CD4-positive, alpha-beta memory T cell (primary cell): ENCODE measurements around the gene LMO4. TPM values are rescaled to one million over a fixed set of nuclear protein-coding genes. Genes with fewer than 3 reads are reported as not detected.

Experiments
- CTCF ChIA-PET: fragments of 350-600 bp; sonication (Branson Sonifier 250); formaldehyde crosslinking; loops from one replicate; lab custom pipeline; 2021; ENCODE audit warnings: inconsistent platforms; ENCODE audit not compliant: partially characterized antibody; lab: Charles Lee
- POLR2A ChIA-PET: fragments of 350-600 bp; sonication (Branson Sonifier 250); formaldehyde crosslinking; loops from one replicate; lab custom pipeline; 2021; ENCODE audit not compliant: partially characterized antibody; lab: Charles Lee
- DNase-seq, 5 donors: peaks; one replicate each; pipeline versions ENCODE4 v3.0.0 to v3.0.0-alpha.2; 2020 to 2022; ENCODE audit warnings: mixed read lengths in 1 of 5
- H3K27ac ChIP-seq: one replicate; pipeline ENCODE4 v1.7.0; 2013; ENCODE audit warnings: low read depth, low read length
- H3K27me3 ChIP-seq: 2 replicates; pipeline ENCODE4 v1.7.0; 2013; ENCODE audit warnings: mild to moderate bottlenecking, low read length, moderate library complexity; ENCODE audit not compliant: insufficient read depth
- H3K36me3 ChIP-seq: 2 replicates; pipeline ENCODE4 v1.7.0; 2013; ENCODE audit warnings: mild to moderate bottlenecking, low read length, moderate library complexity; ENCODE audit not compliant: insufficient read depth
- H3K4me1 ChIP-seq: 2 replicates; pipeline ENCODE4 v1.7.0; 2013; ENCODE audit warnings: mild to moderate bottlenecking, low read length, moderate library complexity; ENCODE audit not compliant: insufficient read depth
- H3K4me3 ChIP-seq, 2 donors: one replicate each; pipeline ENCODE4 v1.7.0; 2013; ENCODE audit warnings: low read length in 2 of 2, mild to moderate bottlenecking in 1 of 2
- H3K9me3 ChIP-seq, 2 donors: one replicate each; pipeline ENCODE4 v1.7.0; 2013; ENCODE audit warnings: low read length in 2 of 2, control low read depth in 1 of 2; ENCODE audit not compliant: control insufficient read depth in 1 of 2
- H3K27ac Mint-ChIP-seq, 7 donors: one replicate each; pipeline ENCODE4 v1.8.0; 2020 to 2021; ENCODE audit warnings: mixed read lengths in 7 of 7, mild to moderate bottlenecking in 6 of 7, inconsistent platforms in 3 of 7, moderate library complexity in 3 of 7
- H3K27me3 Mint-ChIP-seq, 2 donors: one replicate each; pipeline ENCODE4 v1.8.0; 2020 to 2021; ENCODE audit warnings: mixed read lengths in 2 of 2
- H3K36me3 Mint-ChIP-seq, 2 donors: one replicate each; pipeline ENCODE4 v1.8.0; 2020 to 2021; ENCODE audit warnings: mixed read lengths in 2 of 2, inconsistent platforms in 1 of 2, mild to moderate bottlenecking in 1 of 2
- H3K4me1 Mint-ChIP-seq, 4 donors: one replicate each; pipeline ENCODE4 v1.8.0; 2020 to 2021; ENCODE audit warnings: mixed read lengths in 4 of 4, mild to moderate bottlenecking in 1 of 4
- H3K4me3 Mint-ChIP-seq, 8 donors: one replicate each; pipeline ENCODE4 v1.8.0; 2020 to 2021; ENCODE audit warnings: mixed read lengths in 8 of 8, mild to moderate bottlenecking in 7 of 8, moderate library complexity in 6 of 8, inconsistent platforms in 3 of 8
- H3K9me3 Mint-ChIP-seq, 8 donors: one replicate each; pipeline ENCODE4 v1.8.0; 2020 to 2021; ENCODE audit warnings: mixed read lengths in 8 of 8, mild to moderate bottlenecking in 5 of 8, inconsistent platforms in 3 of 8, moderate library complexity in 1 of 8
- intact Hi-C: fragments of 100-400 bp; cut with micrococcal nuclease; formaldehyde crosslinking; loops from one replicate; pipeline ENCODE4 v1.15.1; 2023
- polyA plus RNA-seq, 2 donors: library from polyadenylated mRNA; unstranded; fragments of 300-500 nt; fragmentation: Illumina TruSeq; gene quantifications; one replicate each; pipeline ENCODE4 v1.2.3, GENCODE V29; 2021
- total RNA-seq, 2 experiments: library from RNA; stranded (reverse); gene quantifications; one replicate each; pipeline ENCODE4 v1.2.3, GENCODE V29; 2021

LMO4 gene
- total and polyA plus RNA-seq, 4 experiments from 2014 or later: 19.6 to 25.0 (median 24.8) TPM

- Histone ChIP-seq H3K27me3 (no peaks in the 10 kb centered on the region), H3K27ac (no peak overlapping the region), H3K36me3 (no peaks in the 10 kb centered on the region), H3K4me1 (no peaks in the 10 kb centered on the region), H3K4me3 (no peak overlapping the region), H3K9me3 (no peaks in the 10 kb centered on the region)
- H3K27me3 Mint-ChIP-seq: no peaks in the 10 kb centered on the region
- intact Hi-C loops: no loop called here
- CTCF ChIA-PET: interaction anchor here (0.8 to 0.9 kb wide), 2 partner anchors 30 to 95 kb away, joined by 3 read pairs; no protein-coding TSS in a partner anchor
- H3K36me3 Mint-ChIP-seq: peaks cover 4 to 26% of the 10 kb centered on the region in 2 donors
- DNase-seq: no peak
- no peak overlapping the region for H3K27ac Mint-ChIP-seq
- H3K9me3 Mint-ChIP-seq: peaks cover 0 to 7% (median 0%) of the 10 kb centered on the region in 8 donors
- no peak overlapping the region for H3K4me3 Mint-ChIP-seq
- POLR2A ChIA-PET: no interaction called here
- peaks cover 0 to 2% (median under 1%) of the 10 kb centered on the region in 4 donors for H3K4me1 Mint-ChIP-seq
Observed at GRCh38 chr1:87355894-87356293, 27.2 kb downstream of the LMO4 start.

DNA sequence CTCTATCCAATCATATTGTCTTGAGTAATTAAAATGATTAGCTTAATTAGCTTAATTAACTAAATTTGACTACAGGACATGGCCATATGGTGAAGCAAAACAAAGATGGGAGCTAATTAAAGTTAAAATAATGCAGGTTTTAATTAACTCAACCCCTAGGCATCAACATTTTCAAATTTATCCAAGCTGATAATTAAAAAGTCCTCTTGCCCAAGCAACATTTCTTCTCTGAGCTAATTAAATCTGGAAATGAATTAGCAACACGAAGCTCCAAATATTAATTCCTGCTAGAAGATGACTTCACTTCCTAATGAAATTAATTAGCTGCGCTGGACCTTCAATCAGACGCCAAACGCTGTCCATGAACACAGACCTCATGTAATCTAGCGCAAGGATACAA lies 27.9 kb downstream of the LMO4 start:
- ChIA-PET CTCF (interaction anchor here (0.9 kb wide), 1 partner anchor 30 kb away, joined by 3 read pairs; no protein-coding TSS in a partner anchor), POLR2A (no interaction called here)
- Histone ChIP-seq H3K27me3 (no peaks in the 10 kb centered on the region), H3K4me3 (no peak overlapping the region), H3K27ac (no peak overlapping the region), H3K9me3 (no peaks in the 10 kb centered on the region), H3K4me1 (no peaks in the 10 kb centered on the region), H3K36me3 (no peaks in the 10 kb centered on the region)
- no peak overlapping the region for H3K4me3 Mint-ChIP-seq
- no peak overlapping the region for H3K27ac Mint-ChIP-seq
- DNase-seq: no peak
- H3K4me1 Mint-ChIP-seq: peaks cover 0 to 2% (median 0%) of the 10 kb centered on the region in 4 donors
- no peaks in the 10 kb centered on the region for H3K27me3 Mint-ChIP-seq
- intact Hi-C loops: no loop called here
- peaks cover 0 to 7% (median 0%) of the 10 kb centered on the region in 8 donors for H3K9me3 Mint-ChIP-seq
- peaks cover 4 to 26% of the 10 kb centered on the region in 2 donors for H3K36me3 Mint-ChIP-seq

DNA sequence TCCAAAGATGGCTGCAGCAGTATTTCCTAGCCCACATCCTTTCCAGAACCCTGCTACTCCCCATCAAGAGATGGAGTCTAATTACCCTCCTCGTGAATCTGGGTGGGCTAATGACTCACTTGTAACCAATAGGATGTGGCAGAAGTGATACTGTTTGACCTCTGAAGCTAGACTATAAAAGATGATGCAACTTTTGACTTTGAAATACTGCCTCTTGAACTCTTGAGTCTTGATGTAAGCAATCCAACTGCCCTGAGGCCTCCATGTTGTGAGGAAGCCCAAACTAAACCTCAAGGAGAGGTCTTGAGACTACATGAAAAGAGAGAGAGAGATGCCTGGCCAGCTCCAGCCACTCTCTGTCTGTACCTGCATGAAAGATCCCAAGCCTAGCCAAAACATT lies 29.5 kb downstream of the LMO4 start:
- H3K4me3 Mint-ChIP-seq: no peak overlapping the region
- no peaks in the 10 kb centered on the region for H3K27me3 Mint-ChIP-seq
- no peak overlapping the region for H3K27ac Mint-ChIP-seq
- no peaks in the 10 kb centered on the region for H3K9me3 ChIP-seq
- POLR2A ChIA-PET: no interaction called here
- intact Hi-C loops: no loop called here
- peaks cover 0 to 5% (median 0%) of the 10 kb centered on the region in 4 donors for H3K4me1 Mint-ChIP-seq
- H3K9me3 Mint-ChIP-seq: peaks cover 0 to 7% (median 0%) of the 10 kb centered on the region in 8 donors
- H3K4me3 ChIP-seq: no peak overlapping the region
- H3K36me3 Mint-ChIP-seq: peaks cover 4 to 26% of the 10 kb centered on the region in 2 donors
- no peak overlapping the region for H3K27ac ChIP-seq
- H3K27me3 ChIP-seq: no peaks in the 10 kb centered on the region
- H3K36me3 ChIP-seq: no peaks in the 10 kb centered on the region
- no peak for DNase-seq
- CTCF ChIA-PET: no interaction called here
- no peaks in the 10 kb centered on the region for H3K4me1 ChIP-seq

DNA sequence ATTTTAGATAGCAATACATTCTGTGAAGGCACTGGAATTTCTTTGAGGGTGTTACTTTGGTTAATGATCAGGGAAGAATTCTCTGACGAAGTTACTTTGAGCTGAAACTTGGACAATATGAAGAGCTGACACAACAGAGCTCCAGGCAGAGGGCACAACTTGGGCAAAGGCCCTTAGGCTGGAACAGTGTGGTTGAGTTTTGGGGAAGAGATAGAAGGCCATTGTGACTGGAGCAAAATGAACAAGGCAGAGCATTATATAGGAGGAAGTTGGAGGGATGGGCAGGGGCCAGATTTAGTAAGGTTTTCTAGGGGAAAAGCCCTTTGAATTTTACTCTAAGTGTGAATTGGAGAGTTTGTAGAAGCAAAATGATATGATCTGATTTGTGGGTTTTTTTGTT lies 30.9 kb downstream of the LMO4 start:
- DNase-seq: no peak
- POLR2A ChIA-PET: no interaction called here
- Histone ChIP-seq H3K4me1 (no peaks in the 10 kb centered on the region), H3K27me3 (no peaks in the 10 kb centered on the region), H3K4me3 (no peak overlapping the region), H3K36me3 (no peaks in the 10 kb centered on the region), H3K27ac (no peak overlapping the region), H3K9me3 (no peaks in the 10 kb centered on the region)
- H3K9me3 Mint-ChIP-seq: peaks cover 0 to 5% (median 0%) of the 10 kb centered on the region in 8 donors
- H3K27me3 Mint-ChIP-seq: no peaks in the 10 kb centered on the region
- no peak overlapping the region for H3K27ac Mint-ChIP-seq
- no peak overlapping the region for H3K4me3 Mint-ChIP-seq
- CTCF ChIA-PET: no interaction called here
- intact Hi-C loops: no loop called here
- peaks cover 4 to 27% of the 10 kb centered on the region in 2 donors for H3K36me3 Mint-ChIP-seq
- H3K4me1 Mint-ChIP-seq: peaks cover 0 to 5% (median 0%) of the 10 kb centered on the region in 4 donors

DNA sequence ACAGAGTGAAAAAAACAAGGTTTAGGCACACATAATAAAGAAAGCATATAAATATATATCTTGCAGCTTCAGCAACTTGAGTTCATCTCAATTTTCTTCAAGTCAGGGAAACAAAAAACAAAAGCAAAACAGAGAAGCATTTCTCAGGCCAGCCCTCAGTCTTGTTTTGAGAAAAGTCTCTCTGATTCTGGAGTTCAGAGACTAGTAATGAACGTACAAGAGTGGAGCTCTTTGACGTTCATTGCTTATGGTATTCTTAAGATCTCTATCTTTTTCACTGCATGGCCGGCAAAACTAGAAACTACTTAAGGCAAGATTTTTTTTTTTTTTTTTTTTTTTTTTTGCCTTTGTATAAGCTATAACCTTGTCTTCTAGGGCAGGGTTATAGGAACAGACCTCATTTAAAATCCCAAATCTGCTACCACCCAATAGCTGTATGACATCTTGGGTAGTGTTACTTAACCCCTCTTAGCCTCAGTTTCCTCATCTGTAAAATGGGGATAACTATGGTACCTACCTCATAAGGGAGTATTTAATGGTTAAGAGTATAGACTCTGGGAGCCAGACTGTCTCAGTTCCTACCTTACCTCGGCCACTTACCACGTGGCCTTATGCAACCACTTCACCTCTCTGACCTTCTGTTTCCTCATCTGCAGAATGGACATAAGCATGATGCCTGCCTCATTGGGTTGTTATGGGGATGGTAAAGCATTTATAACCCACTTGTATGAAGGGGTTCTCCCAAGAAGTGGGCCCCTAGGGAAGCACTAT lies 33.6 kb downstream of the LMO4 start:
- H3K36me3 Mint-ChIP-seq: peaks cover 2 to 32% of the 10 kb centered on the region in 2 donors
- no peak overlapping the region for H3K4me3 ChIP-seq
- H3K27me3 Mint-ChIP-seq: no peaks in the 10 kb centered on the region
- H3K4me3 Mint-ChIP-seq: no peak overlapping the region
- POLR2A ChIA-PET: no interaction called here
- H3K9me3 ChIP-seq: no peaks in the 10 kb centered on the region
- H3K36me3 ChIP-seq: no peaks in the 10 kb centered on the region
- no peaks in the 10 kb centered on the region for H3K4me1 ChIP-seq
- intact Hi-C loops: no loop called here
- H3K27ac Mint-ChIP-seq: peak overlapping the region in 1 of 7 donors; percentile 34
- CTCF ChIA-PET: no interaction called here
- H3K27me3 ChIP-seq: no peaks in the 10 kb centered on the region
- DNase-seq: no peak
- H3K27ac ChIP-seq: no peak overlapping the region
- peaks cover 0 to 5% (median 0%) of the 10 kb centered on the region in 4 donors for H3K4me1 Mint-ChIP-seq
- H3K9me3 Mint-ChIP-seq: peaks cover 0 to 8% (median 0%) of the 10 kb centered on the region in 8 donors

DNA sequence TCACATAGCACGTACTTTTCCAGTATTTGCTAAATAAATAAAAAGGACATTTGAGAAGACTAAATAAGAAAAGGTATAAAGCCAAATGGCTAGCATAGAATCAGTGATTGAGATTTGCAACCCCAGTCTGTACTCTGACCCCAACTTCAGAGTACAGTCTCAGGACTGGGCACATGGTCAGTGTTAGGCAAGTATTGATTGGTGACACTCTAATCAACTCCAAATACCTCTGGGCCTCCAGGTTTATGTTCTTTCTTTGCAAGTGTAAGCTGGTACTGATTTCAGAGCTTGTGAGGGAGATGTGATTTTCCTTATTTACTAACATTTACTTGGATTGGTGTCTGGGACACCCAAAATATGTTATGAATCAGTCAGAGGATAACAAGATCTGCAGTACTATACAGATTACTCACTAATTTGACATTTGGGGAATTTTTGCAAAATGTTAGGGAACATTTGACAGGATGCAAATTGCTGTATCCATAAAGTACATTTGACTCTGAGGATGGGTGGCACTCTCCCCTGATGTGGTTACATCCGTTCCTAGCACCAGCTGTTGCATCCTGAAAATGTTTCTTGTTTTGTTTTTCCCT lies 34.2 kb downstream of the LMO4 start:
- H3K4me1 Mint-ChIP-seq: peaks cover 0 to 5% (median 0%) of the 10 kb centered on the region in 4 donors
- H3K4me3 Mint-ChIP-seq: no peak overlapping the region
- ChIA-PET POLR2A (no interaction called here), CTCF (no interaction called here)
- no peaks in the 10 kb centered on the region for H3K36me3 ChIP-seq
- peaks cover 2 to 31% of the 10 kb centered on the region in 2 donors for H3K36me3 Mint-ChIP-seq
- no peaks in the 10 kb centered on the region for H3K27me3 Mint-ChIP-seq
- H3K4me3 ChIP-seq: no peak overlapping the region
- H3K27me3 ChIP-seq: no peaks in the 10 kb centered on the region
- DNase-seq: no peak
- no peaks in the 10 kb centered on the region for H3K9me3 ChIP-seq
- no peaks in the 10 kb centered on the region for H3K4me1 ChIP-seq
- H3K27ac Mint-ChIP-seq: no peak overlapping the region
- H3K9me3 Mint-ChIP-seq: peaks cover 0 to 8% (median 0%) of the 10 kb centered on the region in 8 donors
- intact Hi-C loops: no loop called here
- no peak overlapping the region for H3K27ac ChIP-seq

- H3K9me3 ChIP-seq: no peaks in the 10 kb centered on the region
- H3K27me3 ChIP-seq: no peaks in the 10 kb centered on the region
- CTCF ChIA-PET: no interaction called here
- no peak for DNase-seq
- Mint-ChIP-seq H3K4me3 (no peak overlapping the region), H3K27ac (no peak overlapping the region), H3K36me3 (peaks cover 0 to 13% of the 10 kb centered on the region in 2 donors), H3K27me3 (no peaks in the 10 kb centered on the region), H3K9me3 (peaks cover 0 to 8% (median 0%) of the 10 kb centered on the region in 8 donors), H3K4me1 (no peaks in the 10 kb centered on the region)
- no peaks in the 10 kb centered on the region for H3K4me1 ChIP-seq
- intact Hi-C loops: no loop called here
- POLR2A ChIA-PET: no interaction called here
- H3K4me3 ChIP-seq: no peak overlapping the region
- H3K27ac ChIP-seq: no peak overlapping the region
- H3K36me3 ChIP-seq: no peaks in the 10 kb centered on the region
Observed at GRCh38 chr1:87367549-87367948, 38.9 kb downstream of the LMO4 start.
